ENCODE measurements around the gene FAM185A. TPM values are rescaled to one million over a fixed set of nuclear protein-coding genes. Genes with fewer than 3 reads are reported as not detected.
"Not testable (repeated sequence)": the region's sequence is repeated elsewhere in the genome, so short reads cannot be mapped to it uniquely, and the experiment has no call there.

Gene FAM185A
- total and polyA plus RNA-seq, 2 experiments from 2014 or later, result 2.9 to 5.0 TPM

- H3K9me3 ChIP-seq (ENCODE audit: low read depth); H3K36me3 ChIP-seq (ENCODE audit: low read depth); H3K27ac ChIP-seq; H3K4me1 ChIP-seq (ENCODE audit: insufficient read depth); in situ Hi-C loops (cut with MboI); H3F3A ChIP-seq (ENCODE audit: insufficient read depth); H2AFZ ChIP-seq; DNase-seq; H3K9me2 ChIP-seq (ENCODE audit: insufficient read depth); H4K20me1 ChIP-seq (ENCODE audit: insufficient read depth); H3K27me3 ChIP-seq (replicated peaks; ENCODE audit: insufficient read depth); H3K9ac ChIP-seq; H3K4me3 ChIP-seq; H3K4me2 ChIP-seq (ENCODE audit: unreplicated experiment); H3K79me2 ChIP-seq (ENCODE audit: insufficient read depth): not testable (repeated sequence)
- 31 to 35% methylated on average over 2 of the region's 2 CpGs for WGBS, 2 experiments (ENCODE audit: low coverage in 1 of 2, low lambda C conversion rate in 2 of 2, missing lambda C conversion rate in 2 of 2)
Observed at GRCh38 chr7:102729670-102730069, 19.1 kb upstream of the FAM185A start.

DNA sequence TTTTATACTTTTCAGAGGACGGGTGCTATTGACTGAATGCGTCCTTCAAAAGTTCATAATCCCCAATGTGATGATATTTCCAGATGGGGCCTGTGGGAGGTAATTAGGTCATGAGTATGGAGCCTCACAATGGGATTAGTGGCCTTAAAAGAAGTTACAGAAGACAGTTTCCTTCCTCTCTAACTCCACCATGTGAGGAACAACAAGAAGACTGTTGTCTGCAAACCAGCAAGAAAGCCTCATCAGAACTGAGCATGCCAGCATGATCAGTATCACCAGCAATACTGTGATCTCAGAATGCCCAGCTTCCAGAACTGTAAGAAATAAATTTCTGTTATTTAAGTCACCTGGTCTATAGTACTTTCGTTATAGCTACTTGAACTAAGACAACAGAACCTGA, 18.4 kb upstream of the FAM185A start:
- H3K27ac ChIP-seq; H3K9me3 ChIP-seq (ENCODE audit: low read depth); H3K79me2 ChIP-seq (ENCODE audit: insufficient read depth); H3F3A ChIP-seq (ENCODE audit: insufficient read depth); H3K4me1 ChIP-seq (ENCODE audit: insufficient read depth); H3K27me3 ChIP-seq (replicated peaks; ENCODE audit: insufficient read depth); H3K9ac ChIP-seq; H4K20me1 ChIP-seq (ENCODE audit: insufficient read depth); in situ Hi-C loops (cut with MboI); DNase-seq; H3K4me2 ChIP-seq (ENCODE audit: unreplicated experiment); H3K9me2 ChIP-seq (ENCODE audit: insufficient read depth); H2AFZ ChIP-seq; H3K36me3 ChIP-seq (ENCODE audit: low read depth); H3K4me3 ChIP-seq: not testable (repeated sequence)
- 37 to 42% methylated on average over 3 of the region's 3 CpGs for WGBS, 2 experiments (ENCODE audit: low coverage in 1 of 2, low lambda C conversion rate in 2 of 2, missing lambda C conversion rate in 2 of 2)

DNA sequence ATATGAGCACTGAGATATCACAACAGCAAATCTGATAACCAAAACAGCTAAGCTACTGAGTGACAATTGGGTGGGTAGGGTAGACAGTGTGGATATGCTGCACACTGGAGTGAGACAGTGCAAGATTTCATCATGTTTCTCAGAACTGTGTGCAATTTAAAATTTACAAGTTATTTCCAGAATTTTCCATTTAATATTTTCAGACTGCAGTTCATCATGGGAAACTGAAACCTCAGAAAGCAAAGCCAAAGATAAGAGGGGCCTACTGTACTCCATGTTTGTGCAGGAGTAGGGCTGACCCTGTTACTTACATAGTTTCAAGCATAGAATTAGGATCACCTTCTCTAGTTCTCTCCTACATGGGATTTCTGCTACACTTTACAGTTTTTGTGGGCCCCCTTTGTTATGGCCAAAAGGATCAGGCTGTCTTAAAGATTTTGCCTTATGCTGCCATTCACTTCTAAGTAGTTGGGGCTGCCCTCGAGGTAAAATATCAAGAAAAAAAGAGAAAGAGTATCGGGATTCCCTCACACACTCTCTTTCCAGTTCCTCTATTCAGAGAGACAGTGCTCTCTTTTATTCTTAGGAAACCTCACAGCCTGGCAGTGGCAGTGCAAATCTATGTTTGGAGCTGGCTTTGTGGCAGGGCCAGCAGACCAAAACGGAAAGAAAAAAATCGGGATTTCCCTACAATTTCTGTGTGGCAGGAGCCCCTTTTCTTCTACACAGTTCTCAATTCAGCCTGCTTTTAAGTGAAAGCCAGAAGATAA, 6.6 kb upstream of the FAM185A start:
- H3K9ac ChIP-seq; DNase-seq; H3K27ac ChIP-seq; H4K20me1 ChIP-seq (ENCODE audit: insufficient read depth); H3K4me3 ChIP-seq; H2AFZ ChIP-seq; H3K36me3 ChIP-seq (ENCODE audit: low read depth); H3F3A ChIP-seq (ENCODE audit: insufficient read depth); H3K27me3 ChIP-seq (replicated peaks; ENCODE audit: insufficient read depth); H3K9me2 ChIP-seq (ENCODE audit: insufficient read depth); in situ Hi-C loops (cut with MboI); H3K4me2 ChIP-seq (ENCODE audit: unreplicated experiment); H3K79me2 ChIP-seq (ENCODE audit: insufficient read depth); H3K4me1 ChIP-seq (ENCODE audit: insufficient read depth); H3K9me3 ChIP-seq (ENCODE audit: low read depth): not testable (repeated sequence)
- 34 to 42% methylated on average over 2 to 3 of the region's 4 CpGs for WGBS, 2 experiments (ENCODE audit: low coverage in 1 of 2, low lambda C conversion rate in 2 of 2, missing lambda C conversion rate in 2 of 2)

- H3K9me3 ChIP-seq (ENCODE audit: low read depth); in situ Hi-C loops (cut with MboI): not testable (repeated sequence)
Observed at GRCh38 chr7:102743861-102744260, 4.9 kb upstream of the FAM185A start.

DNA sequence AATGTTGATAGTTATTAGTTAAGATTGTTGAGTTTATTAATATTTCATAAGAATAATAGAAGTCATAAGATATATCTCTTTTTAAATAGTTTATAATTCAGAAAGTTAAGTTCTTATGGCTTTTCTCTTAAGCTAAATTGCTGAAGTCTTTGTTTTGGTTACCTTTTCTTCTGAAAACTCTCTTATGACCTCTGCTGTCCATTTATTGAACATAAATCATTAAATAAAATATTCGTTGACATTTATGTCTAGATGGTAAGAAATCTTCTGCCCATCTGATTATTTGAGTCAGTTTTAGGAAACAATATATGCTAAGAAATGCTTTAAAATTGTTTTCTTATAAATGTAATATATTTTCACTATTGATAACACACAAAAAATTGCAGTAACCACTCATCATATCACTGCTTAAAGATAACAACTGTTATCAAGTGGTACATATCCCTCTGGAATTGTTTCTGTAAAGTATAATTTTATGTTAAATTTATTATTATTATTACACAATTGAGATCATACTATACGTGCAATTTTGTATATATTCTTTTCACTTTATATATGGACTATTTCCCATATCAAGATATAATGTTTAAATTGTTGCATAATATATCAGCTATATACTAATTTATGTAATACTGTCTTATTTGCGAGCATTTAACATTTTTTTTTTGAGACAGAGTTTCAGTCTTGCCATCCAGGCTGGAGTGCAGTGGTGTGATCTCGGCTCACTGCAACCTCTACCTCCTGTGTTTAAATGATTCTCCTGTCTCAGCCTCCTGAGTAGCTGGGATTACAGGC, 3.1 kb upstream of the FAM185A start:
- H3K9ac ChIP-seq; H3K79me2 ChIP-seq (ENCODE audit: insufficient read depth); H3K27me3 ChIP-seq (replicated peaks; ENCODE audit: insufficient read depth); H2AFZ ChIP-seq; H3K36me3 ChIP-seq (ENCODE audit: low read depth); H4K20me1 ChIP-seq (ENCODE audit: insufficient read depth); H3F3A ChIP-seq (ENCODE audit: insufficient read depth); H3K9me3 ChIP-seq (ENCODE audit: low read depth); H3K27ac ChIP-seq; H3K4me3 ChIP-seq; in situ Hi-C loops (cut with MboI); H3K9me2 ChIP-seq (ENCODE audit: insufficient read depth); H3K4me1 ChIP-seq (ENCODE audit: insufficient read depth); H3K4me2 ChIP-seq (ENCODE audit: unreplicated experiment): not testable (repeated sequence)
- peak; percentile 26 for DNase-seq
- WGBS, 2 experiments (ENCODE audit: low coverage in 1 of 2, low lambda C conversion rate in 2 of 2, missing lambda C conversion rate in 2 of 2), result 53 to 55% methylated on average over 4 of the region's 4 CpGs

More at GRCh38 chr7:102743861-102744260, 4.9 kb upstream of the FAM185A start:
- not testable (repeated sequence) for H3K79me2 ChIP-seq (ENCODE audit: insufficient read depth); H3K27me3 ChIP-seq (replicated peaks; ENCODE audit: insufficient read depth); H3K4me1 ChIP-seq (ENCODE audit: insufficient read depth); DNase-seq; H3F3A ChIP-seq (ENCODE audit: insufficient read depth); H3K9me2 ChIP-seq (ENCODE audit: insufficient read depth); H3K4me2 ChIP-seq (ENCODE audit: unreplicated experiment); H3K27ac ChIP-seq; H3K4me3 ChIP-seq; H3K9ac ChIP-seq; H2AFZ ChIP-seq; H3K36me3 ChIP-seq (ENCODE audit: low read depth); H4K20me1 ChIP-seq (ENCODE audit: insufficient read depth)
- 58 to 88% methylated on average over 5 to 8 of the region's 9 CpGs for WGBS, 2 experiments (ENCODE audit: low coverage in 1 of 2, low lambda C conversion rate in 2 of 2, missing lambda C conversion rate in 2 of 2)

DNA sequence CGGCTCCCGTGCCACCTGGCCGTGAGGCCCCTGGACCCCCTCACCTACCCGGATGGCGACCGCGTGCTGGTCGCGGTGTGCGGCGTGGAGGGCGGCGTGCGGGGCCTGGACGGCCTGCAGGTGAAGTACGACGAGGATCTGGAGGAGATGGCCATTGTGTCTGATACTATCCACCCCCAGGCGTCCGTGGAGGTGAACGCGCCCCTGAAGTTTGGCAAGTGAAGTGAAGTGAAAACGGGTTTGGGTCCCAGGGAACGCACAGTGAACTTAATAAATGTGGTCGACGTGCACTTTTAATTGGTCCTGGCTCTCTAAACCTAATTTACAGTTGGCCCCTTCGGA, 617 bp downstream of the FAM185A start:
- H4K20me1 ChIP-seq (ENCODE audit: insufficient read depth); H3K27me3 ChIP-seq (replicated peaks; ENCODE audit: insufficient read depth); in situ Hi-C loops (cut with MboI); H3K27ac ChIP-seq; DNase-seq; H3K9me3 ChIP-seq (ENCODE audit: low read depth); H3F3A ChIP-seq (ENCODE audit: insufficient read depth); H3K4me1 ChIP-seq (ENCODE audit: insufficient read depth); H3K36me3 ChIP-seq (ENCODE audit: low read depth); H3K9me2 ChIP-seq (ENCODE audit: insufficient read depth): not testable (repeated sequence)
- WGBS, 2 experiments (ENCODE audit: low coverage in 1 of 2, low lambda C conversion rate in 2 of 2, missing lambda C conversion rate in 2 of 2), result 1 to 3% methylated on average over 9 of the region's 26 CpGs
- Histone ChIP-seq H3K9ac (peak overlapping the region; percentile 75), H3K4me2 (ENCODE audit: unreplicated experiment) (peak overlapping the region; percentile 76), H3K79me2 (ENCODE audit: insufficient read depth) (peaks cover 12% of the 10 kb centered on the region; the same call in 1 of the 2 replicates), H3K4me3 (peak overlapping the region; percentile 81), H2AFZ (peak overlapping the region; percentile 98)

GRCh38 chr7:102758227-102758626, 9.4 kb downstream of the FAM185A start:
- H3K9ac ChIP-seq; in situ Hi-C loops (cut with MboI); H3K27ac ChIP-seq; H2AFZ ChIP-seq; H3K36me3 ChIP-seq (ENCODE audit: low read depth); H3F3A ChIP-seq (ENCODE audit: insufficient read depth); H4K20me1 ChIP-seq (ENCODE audit: insufficient read depth); H3K27me3 ChIP-seq (replicated peaks; ENCODE audit: insufficient read depth); H3K4me3 ChIP-seq; H3K9me2 ChIP-seq (ENCODE audit: insufficient read depth); H3K4me2 ChIP-seq (ENCODE audit: unreplicated experiment); DNase-seq; H3K79me2 ChIP-seq (ENCODE audit: insufficient read depth); H3K4me1 ChIP-seq (ENCODE audit: insufficient read depth); H3K9me3 ChIP-seq (ENCODE audit: low read depth): not testable (repeated sequence)
- 36 to 43% methylated on average over 1 of the region's 1 CpG for WGBS, 2 experiments (ENCODE audit: low coverage in 1 of 2, low lambda C conversion rate in 2 of 2, missing lambda C conversion rate in 2 of 2)
